HCT116 (cell line): ENCODE measurements around the gene SLC6A13. TPM values are rescaled to one million over a fixed set of nuclear protein-coding genes. Genes with fewer than 3 reads are reported as not detected.

Experiments used
- ATAC-seq: fragments of 200-7000 bp; cut with Tn5 transposase; 2 replicates; pipeline ENCODE4 v1.9.1; 2020; ENCODE audit warnings: mild to moderate bottlenecking, moderate library complexity
- BruUV-seq: library from RNA; stranded (reverse); fragments of 400-500 nt; replicated peaks from 2 replicates; lab custom pipeline; 2021; lab: Mats Ljungman, UMichigan
- CTCF ChIA-PET: fragments of 300-600 bp; sonication (Branson Sonifier 250); formaldehyde crosslinking; loops from one replicate; lab custom pipeline; 2021; ENCODE audit warnings: antibody characterized with exemption; lab: Charles Lee
- POLR2A ChIA-PET: fragments of 300-600, 350-600 bp; sonication (Branson Sonifier 250); formaldehyde crosslinking; loops from one replicate; lab custom pipeline; 2021; ENCODE audit warnings: antibody characterized with exemption; lab: Charles Lee
- RAD21 ChIA-PET, 2 experiments: fragments of 300-600 bp; sonication (Branson Sonifier 250); formaldehyde crosslinking; loops; one replicate each; lab custom pipeline; 2023; ENCODE audit warnings: low total read pairs in 2 of 2; ENCODE audit not compliant: uncharacterized antibody in 2 of 2, unreplicated experiment in 2 of 2, low non-redundant PET in 1 of 2; lab: Charles Lee
- DNase-seq: peaks from one replicate; pipeline ENCODE4 v3.0.0-alpha.2; 2010; ENCODE audit warnings: low read depth, low spot score
- H2AFZ ChIP-seq: fragments of 200-600 bp; shearing (Covaris generic), sonication (generic); 2 replicates; pipeline ENCODE4 v1.6.1; 2017; ENCODE audit warnings: low read depth, mixed run types, mixed read lengths, antibody characterized with exemption, low read length; ENCODE audit not compliant: poor library complexity, severe bottlenecking
- H3K27ac ChIP-seq: 2 replicates; pipeline ENCODE4 v1.5.1; 2012; ENCODE audit warnings: low read depth, low read length
- H3K27me3 ChIP-seq: fragments of 200-600 bp; sonication (generic); 2 replicates; pipeline ENCODE4 v1.6.1; 2016; ENCODE audit warnings: mixed run types, low read length, mixed read lengths; ENCODE audit not compliant: insufficient read depth
- H3K36me3 ChIP-seq, 2 experiments: fragments of 200-500 bp in 1 of 2; fragments of 200-600 bp in 1 of 2; sonication (Bioruptor generic) in 1 of 2; sonication (generic) in 1 of 2; 2 replicates each; pipeline versions ENCODE4 v1.5.1 to v1.6.1; 2014 to 2016; ENCODE audit warnings: low read length in 2 of 2, inconsistent platforms in 1 of 2, mixed read lengths in 1 of 2, mixed run types in 1 of 2; ENCODE audit not compliant: insufficient read depth in 2 of 2, control insufficient read depth in 1 of 2
- H3K4me1 ChIP-seq, 2 experiments: fragments of 200-600 bp in 1 of 2; sonication (generic) in 1 of 2; 2 replicates each; pipeline versions ENCODE4 v1.5.1 to v1.6.1; 2012 to 2017; ENCODE audit warnings: low read length in 2 of 2, inconsistent platforms in 1 of 2, mild to moderate bottlenecking in 1 of 2, mixed read lengths in 1 of 2, mixed run types in 1 of 2, moderate library complexity in 1 of 2; ENCODE audit not compliant: insufficient read depth in 2 of 2, control insufficient read depth in 1 of 2
- H3K4me2 ChIP-seq: fragments of 200-600 bp; sonication (generic); 2 replicates; pipeline ENCODE4 v1.6.1; 2017; ENCODE audit warnings: mixed run types, low read length, mixed read lengths
- H3K4me3 ChIP-seq, 2 experiments: fragments of 200-600 bp in 1 of 2; sonication (generic) in 1 of 2; replicated peaks in 1 of 2; 2 replicates each; pipeline ENCODE4 v1.5.1; 2011 to 2016; ENCODE audit warnings: low read length in 2 of 2, control low read depth in 1 of 2, low read depth in 1 of 2, mild to moderate bottlenecking in 1 of 2, mixed read lengths in 1 of 2, mixed run types in 1 of 2
- H3K79me2 ChIP-seq: fragments of 200-600 bp; sonication (generic); 2 replicates; pipeline ENCODE4 v1.6.1; 2017; ENCODE audit warnings: mild to moderate bottlenecking, mixed run types, low read length, moderate library complexity, mixed read lengths; ENCODE audit not compliant: insufficient read depth
- H3K9ac ChIP-seq: fragments of 200-600 bp; sonication (generic); 2 replicates; pipeline ENCODE4 v1.6.1; 2016; ENCODE audit warnings: low read length, mixed read lengths
- H3K9me2 ChIP-seq: fragments of 200-600 bp; sonication (generic), shearing (Covaris generic); 2 replicates; pipeline ENCODE4 v1.6.1; 2017; ENCODE audit warnings: mixed run types, mild to moderate bottlenecking, moderate library complexity; ENCODE audit not compliant: insufficient read depth
- H3K9me3 ChIP-seq, 2 experiments: fragments of 200-500 bp in 1 of 2; fragments of 200-600 bp in 1 of 2; sonication (Bioruptor generic) in 1 of 2; sonication (generic) in 1 of 2; 2 replicates each; pipeline ENCODE4 v1.6.1; 2014 to 2017; ENCODE audit warnings: low read length in 2 of 2, mixed read lengths in 2 of 2, inconsistent platforms in 1 of 2, low read depth in 1 of 2, mild to moderate bottlenecking in 1 of 2, mixed run types in 1 of 2, moderate library complexity in 1 of 2; ENCODE audit not compliant: control insufficient read depth in 1 of 2, insufficient read depth in 1 of 2
- H4K20me1 ChIP-seq: fragments of 200-600 bp; sonication (generic), shearing (Covaris generic); 2 replicates; pipeline ENCODE4 v1.6.1; 2017; ENCODE audit warnings: mixed run types, mild to moderate bottlenecking, moderate library complexity; ENCODE audit not compliant: insufficient read depth
- ATF3 ChIP-seq: IDR thresholded peaks from 2 replicates; pipeline ENCODE4 v1.6.1; 2012
- CBX3 ChIP-seq: IDR thresholded peaks from 2 replicates; pipeline ENCODE4 v1.6.1; 2012; ENCODE audit warnings: low read depth
- CEBPB ChIP-seq: IDR thresholded peaks from 2 replicates; pipeline ENCODE4 v1.6.1; 2012; ENCODE audit warnings: low read depth
- CTCF ChIP-seq, 3 experiments: fragments of 200-600 bp in 1 of 3; sonication (generic) in 1 of 3; IDR thresholded peaks in 2 of 3; conservative IDR thresholded peaks in 1 of 3; 2 replicates each; pipeline ENCODE4 v1.5.1; 2012 to 2017; ENCODE audit warnings: low read depth in 2 of 3, low read length in 2 of 3, antibody characterized with exemption in 1 of 3, borderline replicate concordance in 1 of 3, control low read depth in 1 of 3, mild to moderate bottlenecking in 1 of 3, mixed read lengths in 1 of 3, mixed run types in 1 of 3, moderate library complexity in 1 of 3; ENCODE audit not compliant: insufficient read depth in 1 of 3
- EGR1 ChIP-seq: IDR thresholded peaks from 2 replicates; pipeline ENCODE4 v1.6.1; 2012; ENCODE audit warnings: low read depth
- EZH2 ChIP-seq: fragments of 200-600 bp; sonication (generic); IDR thresholded peaks from 2 replicates; pipeline ENCODE4 v1.6.1; 2017; ENCODE audit warnings: antibody characterized with exemption, mixed run types
- EZH2phosphoT487 ChIP-seq: fragments of 200-600 bp; IDR thresholded peaks from 2 replicates; pipeline ENCODE4 v1.6.1; 2018; ENCODE audit warnings: antibody characterized with exemption, borderline replicate concordance
- FOSL1 ChIP-seq: IDR thresholded peaks from 2 replicates; pipeline ENCODE4 v1.6.1; 2012; ENCODE audit warnings: low read depth
- JUND ChIP-seq: IDR thresholded peaks from 2 replicates; pipeline ENCODE4 v1.6.1; 2012
- MAX ChIP-seq: IDR thresholded peaks from 2 replicates; pipeline ENCODE4 v1.6.1; 2012
- POLR2AphosphoS5 ChIP-seq: IDR thresholded peaks from 2 replicates; pipeline ENCODE4 v1.6.1; 2011; ENCODE audit warnings: mild to moderate bottlenecking, low read depth, low read length, moderate library complexity
- RAD21 ChIP-seq: IDR thresholded peaks from 2 replicates; pipeline ENCODE4 v1.6.1; 2012; ENCODE audit warnings: low read depth, mild to moderate bottlenecking
- SIN3A ChIP-seq: IDR thresholded peaks from 2 replicates; pipeline ENCODE4 v1.6.1; 2012; ENCODE audit warnings: low read depth
- SP1 ChIP-seq: IDR thresholded peaks from 2 replicates; pipeline ENCODE4 v1.6.1; 2012; ENCODE audit warnings: low read depth
- SRF ChIP-seq: IDR thresholded peaks from 2 replicates; pipeline ENCODE4 v1.6.1; 2012; ENCODE audit warnings: low read depth
- TCF7L2 ChIP-seq: IDR thresholded peaks from 2 replicates; pipeline ENCODE4 v1.7.0; 2011; ENCODE audit warnings: borderline replicate concordance, inconsistent platforms; ENCODE audit not compliant: insufficient read depth, insufficient read length; ENCODE audit errors: extremely low read depth
- YY1 ChIP-seq: IDR thresholded peaks from 2 replicates; pipeline ENCODE4 v1.6.1; 2011; ENCODE audit warnings: low read length, low read depth, moderate library complexity, mild to moderate bottlenecking; ENCODE audit not compliant: insufficient replicate concordance; ENCODE audit errors: extremely low read depth
- ZFX ChIP-seq: fragments of 450-650 bp; IDR thresholded peaks from 2 replicates; pipeline ENCODE4 v1.6.1; 2017
- ZNF274 ChIP-seq: fragments of 200-500 bp; sonication (Bioruptor generic); IDR thresholded peaks from 2 replicates; pipeline ENCODE4 v1.6.1; 2014; ENCODE audit warnings: mild to moderate bottlenecking, low read depth, low read length, inconsistent platforms
- intact Hi-C: fragments of 100-400 bp; cut with micrococcal nuclease; formaldehyde crosslinking; loops from 2 replicates; pipeline ENCODE4 v1.10.0; 2022
- total RNA-seq: library from RNA; stranded (reverse); gene quantifications from one replicate; pipeline ENCODE4 v1.2.1, GENCODE V29; 2021; ENCODE audit not compliant: unreplicated experiment

Gene SLC6A13
- total RNA-seq, 1 experiment from 2014 or later, result 0.39 TPM

- no peak overlapping the region for H3K27ac ChIP-seq
- H3K27me3 ChIP-seq, result no peaks in the 10 kb centered on the region
- H3K9me2 ChIP-seq, result no peaks in the 10 kb centered on the region
- TF ChIP-seq YY1, result no peak
- TF ChIP-seq FOSL1, result no peak
- TF ChIP-seq RAD21, result no peak
- no peak for TF ChIP-seq EGR1
- TF ChIP-seq ATF3, result no peak
- no peak for TF ChIP-seq CTCF (IDR thresholded peaks at IDR 0.05 in 2 of 3, conservative IDR thresholded peaks at IDR 0.05 in 1 of 3; ENCODE audit: borderline replicate concordance in 1 of 3, insufficient read depth in 1 of 3, low read depth in 2 of 3, low read length in 2 of 3)
- TF ChIP-seq MAX, result no peak
- no peak for TF ChIP-seq EZH2phosphoT487
- TF ChIP-seq SRF, result no peak
- TF ChIP-seq TCF7L2, result no peak
- no peak for TF ChIP-seq SIN3A
- TF ChIP-seq ZNF274, result no peak
- no peak for TF ChIP-seq JUND
- no peak for TF ChIP-seq CEBPB
- no peak for TF ChIP-seq EZH2
- no peak for TF ChIP-seq ZFX
- TF ChIP-seq SP1, result no peak
- no peak for TF ChIP-seq CBX3
- no peak for TF ChIP-seq POLR2AphosphoS5
- no TSS peak for BruUV-seq
- DNase-seq, result no peak
- intact Hi-C loops, result no loop called here
- CTCF ChIA-PET, result no interaction called here
- H3K4me1 ChIP-seq, result peaks cover 9 to 37% of the 10 kb centered on the region in 2 experiments; a peak in 3 of 4 replicates
- no peaks in the 10 kb centered on the region for H4K20me1 ChIP-seq
- no peak overlapping the region for H3K9ac ChIP-seq
- H3K4me2 ChIP-seq, result no peak overlapping the region
- H3K9me3 ChIP-seq, result no peaks in the 10 kb centered on the region
- no peak overlapping the region for H3K4me3 ChIP-seq
- POLR2A ChIA-PET, result no interaction called here
- H3K79me2 ChIP-seq, result no peaks in the 10 kb centered on the region
- no peak for ATAC-seq
- no peaks in the 10 kb centered on the region for H3K36me3 ChIP-seq
- RAD21 ChIA-PET, result no interaction called here
- H2AFZ ChIP-seq, result no peak overlapping the region
Measured at GRCh38 chr12:174596-174995, 88.0 kb downstream of the SLC6A13 start.
